ENCODE data around the gene FUT8.

Gene FUT8

DNA sequence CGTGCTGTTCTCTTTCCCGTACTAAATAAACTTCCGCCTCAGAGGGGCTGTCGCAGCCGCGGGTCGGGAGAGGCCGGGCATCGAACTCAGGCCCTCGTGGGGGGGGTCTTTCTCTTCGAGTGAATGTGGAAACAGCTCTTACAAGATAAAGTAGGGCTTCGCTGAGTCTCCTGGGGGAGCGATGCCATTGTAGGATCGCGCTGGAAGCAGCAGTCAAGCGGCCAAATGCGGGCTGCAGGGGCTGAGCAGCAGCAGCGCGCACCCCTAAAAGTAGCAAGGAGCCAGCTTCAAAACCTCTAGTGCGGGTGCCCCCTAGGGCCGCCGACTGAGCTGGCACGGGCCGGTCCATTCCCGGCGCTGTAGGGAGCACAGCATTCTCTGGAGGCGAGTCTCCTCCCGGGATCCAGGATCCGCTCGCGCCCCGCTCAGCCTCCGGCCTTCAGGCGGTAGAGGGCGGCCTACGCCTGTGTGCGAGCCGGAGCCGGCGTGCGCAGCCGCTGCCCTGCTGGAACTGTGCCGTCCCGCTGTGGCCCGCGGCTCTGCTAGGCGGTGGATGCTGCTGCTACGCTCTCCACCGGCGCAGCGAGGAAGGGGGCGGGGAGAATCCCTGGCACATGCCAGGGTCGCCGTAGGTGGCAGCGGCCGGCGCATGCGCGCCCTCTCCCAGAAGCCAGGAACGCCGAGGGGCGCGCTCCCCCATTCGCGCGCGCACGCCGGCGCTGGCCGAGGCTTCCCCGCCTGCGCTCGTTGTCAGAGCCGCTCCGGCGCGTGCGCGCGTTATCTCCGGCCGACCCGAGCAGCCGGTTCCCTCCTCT is at the start of gene FUT8:
FUT8 (plus strand) TSS at position 699 of the 815 bp plus-strand sequence. CDS start 148,834 bp downstream, outside the sequence.
- DNase-seq, result peak; percentile 97

DNA sequence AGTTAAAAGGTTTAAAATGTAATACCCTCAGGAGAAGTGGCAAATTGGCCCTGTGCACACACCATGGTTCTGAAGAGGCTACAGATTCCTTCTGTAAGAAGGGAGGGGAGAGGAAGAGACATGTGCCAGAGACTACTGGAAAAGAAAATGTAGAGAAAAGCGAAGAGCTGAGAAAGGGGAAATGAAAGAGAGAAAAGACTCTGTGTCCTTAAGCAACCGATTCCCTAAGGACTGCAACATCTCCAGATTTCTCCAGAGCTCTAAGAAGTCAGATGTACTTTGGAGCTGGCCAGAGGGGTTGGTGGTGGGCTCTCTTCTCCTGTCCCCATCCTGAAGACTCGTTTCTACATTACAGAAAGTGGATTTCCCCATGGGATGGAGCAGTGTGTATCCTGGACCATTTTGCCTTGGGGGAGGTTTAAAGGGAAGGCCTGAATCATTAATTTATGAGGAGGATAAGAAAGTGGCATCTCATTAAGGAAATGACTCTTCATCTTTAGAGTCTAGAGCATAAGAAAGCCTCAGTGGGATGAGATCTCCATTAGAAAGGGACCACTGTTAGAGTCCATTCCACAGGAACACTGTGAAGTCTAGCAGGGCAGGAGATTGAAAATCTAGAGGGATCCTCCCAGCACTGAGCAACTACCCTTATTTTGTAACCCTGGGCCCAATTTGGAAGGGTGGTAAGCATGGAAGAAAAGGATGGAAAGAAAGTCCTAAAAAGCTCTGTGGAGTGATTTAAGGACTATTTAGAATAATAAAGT is 45.5 kb upstream of the FUT8 start:
- no peak for DNase-seq

DNA sequence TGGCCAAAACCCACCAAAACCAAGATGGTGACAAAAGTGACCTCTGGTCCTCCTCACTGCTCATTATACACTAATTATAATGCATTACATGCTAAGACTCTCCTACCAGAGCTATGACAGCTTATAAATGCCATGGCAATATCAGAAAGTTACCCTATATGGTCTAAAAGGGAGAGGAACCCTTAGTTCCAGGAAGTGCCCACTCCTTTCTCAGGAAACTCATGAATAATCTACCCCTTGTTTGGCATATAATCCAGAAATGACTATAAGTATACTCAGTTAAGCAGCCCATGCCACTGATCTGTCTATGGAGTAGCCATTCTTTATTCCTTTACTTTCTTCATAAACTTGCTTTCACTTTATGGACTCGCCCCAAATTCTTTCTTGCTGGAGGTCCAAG is 43.0 kb upstream of the FUT8 start:
- no peak for DNase-seq

DNA sequence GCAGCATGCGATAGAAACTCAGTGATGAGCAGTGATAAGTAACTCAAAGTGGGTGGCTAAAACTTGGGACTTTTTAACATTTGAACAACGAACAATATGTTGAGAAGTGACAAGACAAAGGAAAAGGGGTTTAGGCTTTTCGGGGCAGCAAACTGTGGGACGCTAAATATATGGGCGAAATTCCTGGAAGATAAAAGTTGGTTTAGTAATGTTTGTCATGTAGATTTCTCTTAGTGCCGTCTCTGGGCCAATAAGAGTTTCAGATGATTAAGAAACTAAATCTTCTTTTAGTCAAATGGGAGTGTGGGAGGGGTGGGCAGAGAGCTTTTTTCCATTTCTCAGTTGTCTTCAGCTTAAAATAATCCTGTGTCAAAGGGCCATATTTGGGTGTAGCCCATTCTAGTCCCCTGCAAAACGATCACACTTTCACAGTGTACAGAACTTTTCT is 41.7 kb upstream of the FUT8 start:
- no peak for DNase-seq

DNA sequence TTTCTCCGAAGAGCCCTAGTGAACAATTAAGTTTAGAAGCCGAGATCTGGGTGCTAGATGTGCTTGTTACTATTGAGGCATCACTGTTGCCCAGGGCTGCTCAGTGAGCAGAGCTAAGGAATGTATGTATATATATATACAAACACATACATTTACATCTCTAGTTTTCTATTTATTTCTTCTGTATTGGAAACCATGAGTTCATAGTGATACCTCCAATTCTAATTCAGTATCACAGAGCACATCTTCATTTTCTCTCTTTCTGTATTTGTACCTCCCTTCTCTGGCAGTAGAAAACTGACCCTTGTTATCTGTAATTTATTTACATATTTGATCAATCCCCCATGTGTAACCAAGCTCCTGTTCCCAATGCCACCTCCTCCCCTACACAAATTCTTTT is 40.7 kb upstream of the FUT8 start:
- DNase-seq, result no peak

DNA sequence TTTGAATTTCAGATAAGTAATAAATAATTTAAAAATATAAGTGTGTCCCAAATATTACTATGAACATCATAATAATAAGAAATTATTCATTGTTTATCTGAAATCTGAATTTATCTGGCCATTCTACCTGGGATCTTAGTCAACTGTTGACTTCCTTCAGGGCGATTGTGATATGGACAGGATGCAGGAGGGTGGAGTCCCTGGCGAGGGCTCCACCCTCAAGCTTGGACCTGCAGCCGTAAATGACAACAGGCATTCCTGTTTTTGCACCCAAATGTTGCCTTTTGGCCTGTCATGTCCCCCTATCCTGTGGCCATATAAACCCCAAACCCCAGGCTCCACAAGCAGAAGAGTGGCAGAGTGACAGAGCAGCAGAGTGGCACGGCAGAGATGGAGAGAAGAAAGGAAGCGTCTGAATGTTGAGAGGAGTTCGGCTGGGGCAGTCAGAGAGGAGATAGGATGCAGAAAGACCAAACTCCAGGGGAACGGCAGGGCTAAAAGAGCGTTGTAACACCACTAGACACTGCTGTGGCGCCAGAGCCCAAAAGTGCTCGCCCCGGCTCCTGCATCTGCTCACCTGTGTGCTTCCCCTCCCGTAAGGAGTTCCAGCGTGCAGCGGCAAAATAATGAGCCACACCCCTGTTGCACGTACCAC is 39.4 kb upstream of the FUT8 start:
- no peak for DNase-seq

DNA sequence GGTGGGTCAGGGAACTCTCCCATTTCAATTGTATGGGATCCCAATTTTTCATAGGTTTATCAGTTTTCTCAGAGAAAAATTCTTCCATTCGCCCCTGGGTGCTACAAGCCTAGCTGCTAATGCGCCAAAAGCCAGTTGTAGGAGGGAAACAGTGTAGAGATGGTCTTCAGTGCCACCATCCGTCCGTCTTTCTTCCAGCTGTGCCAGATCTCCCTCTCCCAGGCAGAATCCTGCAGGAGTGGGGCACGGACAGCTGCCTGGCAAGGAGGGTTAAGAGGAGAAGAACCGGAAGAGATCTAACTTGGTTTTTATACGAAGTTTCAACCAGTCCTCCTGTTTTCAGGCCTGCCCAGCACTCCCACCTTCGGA is 38.9 kb upstream of the FUT8 start:
- DNase-seq, result no peak

DNA sequence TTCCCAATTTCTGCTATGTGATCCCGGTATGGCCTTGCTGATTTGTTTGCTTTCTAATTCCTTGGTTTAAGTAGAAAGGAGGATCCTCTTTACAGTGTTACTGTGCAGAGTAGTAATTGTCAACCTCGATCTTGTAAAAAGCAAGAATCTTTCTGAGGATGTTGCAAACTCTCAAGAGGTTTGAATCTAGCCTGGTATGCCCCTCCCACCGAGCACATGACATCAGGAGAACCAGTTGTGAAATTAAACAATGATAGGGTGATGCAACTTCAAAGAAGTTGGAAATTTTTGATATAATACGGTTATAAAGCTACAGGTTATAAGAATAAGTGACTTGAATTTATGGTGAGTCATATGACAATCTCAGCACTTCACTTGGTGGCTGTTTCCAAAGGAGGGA is 35.0 kb upstream of the FUT8 start:
- no peak for DNase-seq

DNA sequence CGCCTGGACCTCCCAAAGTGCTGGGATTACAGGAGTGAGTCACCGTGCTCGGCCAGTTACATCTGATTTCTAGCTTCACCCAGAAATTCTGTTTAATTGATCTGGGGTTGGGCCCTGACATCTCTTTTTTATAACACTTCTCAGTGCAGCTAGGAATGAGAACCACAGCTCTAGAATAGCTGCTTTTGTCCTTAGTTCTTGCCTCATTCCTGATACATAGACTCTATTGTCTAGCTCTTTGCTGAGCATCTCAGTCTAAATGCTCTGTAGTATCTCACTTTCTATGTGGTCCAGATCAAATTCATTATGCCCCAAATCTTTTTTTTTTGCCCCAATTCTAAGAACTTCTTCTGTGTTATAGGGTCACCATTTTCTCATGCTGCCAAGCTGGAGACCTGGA is 29.9 kb upstream of the FUT8 start:
- no peak for DNase-seq

DNA sequence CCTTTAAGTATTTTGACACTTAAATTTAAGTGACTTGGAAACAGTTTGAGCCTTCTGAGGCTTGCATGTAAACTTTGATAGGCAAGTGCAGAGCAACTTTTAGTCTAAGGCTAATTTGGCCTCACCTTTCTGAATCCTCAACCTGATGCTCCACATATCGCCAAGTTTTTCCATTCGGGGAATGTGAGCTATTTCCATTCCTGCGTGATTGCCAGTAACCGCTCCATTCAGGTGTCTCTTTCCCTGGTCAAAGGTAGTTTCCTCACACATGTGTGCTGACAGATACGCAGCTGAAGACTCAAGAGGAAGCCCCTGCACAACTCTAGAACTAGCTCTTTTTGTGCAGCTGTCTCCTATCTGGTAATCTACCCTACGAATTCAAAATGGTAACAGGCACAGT is 25.4 kb upstream of the FUT8 start:
- DNase-seq, result no peak

DNA sequence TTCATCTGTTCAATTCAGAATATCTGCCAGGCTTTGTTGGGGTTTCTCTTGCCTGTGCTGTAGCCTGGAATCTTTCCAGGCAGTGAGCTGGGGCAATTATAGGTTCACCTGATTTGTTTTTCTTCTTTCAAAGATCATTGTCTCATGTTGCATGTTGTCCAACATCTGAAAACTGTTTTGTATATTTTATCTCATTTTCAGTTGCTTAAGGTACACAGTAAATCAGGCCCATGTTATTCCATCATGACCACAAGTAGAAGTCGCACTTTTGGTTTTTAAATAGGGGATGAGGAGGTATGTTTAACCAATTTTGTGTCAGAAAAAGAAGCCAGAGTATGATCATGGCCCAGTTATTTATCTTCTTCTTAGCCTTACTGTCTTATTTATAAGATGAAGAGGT is 24.9 kb upstream of the FUT8 start:
- DNase-seq, result no peak

DNA sequence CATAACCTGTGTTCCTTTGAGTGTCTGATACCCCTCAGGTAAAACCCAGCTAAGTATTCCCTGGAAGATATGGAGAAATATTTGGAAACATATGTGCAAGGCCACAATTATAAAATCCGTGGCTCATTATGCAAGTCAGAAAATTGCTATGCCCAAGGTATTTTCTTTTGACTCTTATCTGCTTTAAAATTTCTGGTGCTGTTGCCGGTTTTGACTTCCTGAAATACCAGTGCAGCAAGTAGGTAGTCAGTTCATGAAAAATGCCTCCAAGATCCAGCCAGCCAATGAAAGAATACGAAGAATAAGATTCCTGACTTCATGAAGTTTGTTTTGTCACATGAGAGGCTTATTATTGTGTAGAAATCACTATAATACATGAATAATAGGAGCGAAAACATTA is 20.2 kb upstream of the FUT8 start:
- no peak for DNase-seq

DNA sequence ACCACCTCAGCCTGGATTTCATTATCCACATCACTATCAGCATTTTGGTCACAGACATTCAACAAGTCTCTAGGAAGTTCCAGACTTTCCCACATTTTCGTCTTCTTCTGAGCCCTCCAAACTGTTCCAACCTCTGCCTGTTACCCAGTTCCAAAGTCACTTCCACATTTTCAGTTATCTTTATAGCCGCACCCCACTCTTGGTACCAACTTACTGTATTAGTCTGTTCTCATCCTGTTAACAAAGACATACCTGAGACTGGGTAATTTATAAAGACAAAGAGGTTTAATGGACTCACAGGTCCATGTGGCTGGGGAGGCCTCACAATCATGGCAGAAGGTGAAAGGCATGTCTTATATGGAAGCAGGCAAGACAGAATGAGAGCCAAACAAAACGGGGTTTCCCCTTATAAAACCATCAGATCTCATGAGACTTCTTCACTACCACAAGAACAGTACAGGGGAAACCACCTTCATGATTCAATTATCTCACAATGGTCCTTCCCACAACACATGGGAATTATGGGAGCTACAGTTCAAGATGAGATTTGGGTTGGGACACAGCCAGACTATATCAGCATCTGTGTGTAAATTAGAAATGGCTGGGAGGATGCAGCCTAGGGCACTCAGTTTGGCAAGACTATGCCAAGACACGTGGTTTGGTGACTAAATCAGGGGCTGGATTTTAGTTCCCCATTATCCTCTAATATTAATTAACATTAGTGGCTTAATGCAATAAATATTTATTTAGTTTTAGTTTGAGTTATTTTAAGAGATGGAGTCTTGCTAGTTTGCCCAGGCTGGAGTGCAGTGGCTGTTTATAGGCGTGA is 16.2 kb upstream of the FUT8 start:
- no peak for DNase-seq

DNA sequence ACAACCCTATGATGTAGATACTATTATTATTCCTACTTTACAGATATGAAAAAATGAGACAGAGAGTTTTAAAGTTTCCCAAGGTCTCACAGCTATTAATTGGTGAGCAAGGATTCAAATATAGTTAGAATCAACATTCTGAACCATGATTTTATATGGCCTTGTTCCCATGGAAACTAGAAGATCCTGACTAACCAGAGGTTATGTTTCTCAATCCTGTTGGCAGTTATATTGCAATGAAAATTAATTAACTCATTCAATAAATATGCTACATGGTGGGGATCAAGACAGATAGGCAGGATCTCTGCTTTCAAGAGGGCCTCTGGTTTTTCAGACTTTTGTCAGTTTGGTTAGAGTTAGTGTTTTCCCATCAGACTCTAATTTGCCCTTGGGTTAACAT is 9.3 kb upstream of the FUT8 start:
- no peak for DNase-seq

DNA sequence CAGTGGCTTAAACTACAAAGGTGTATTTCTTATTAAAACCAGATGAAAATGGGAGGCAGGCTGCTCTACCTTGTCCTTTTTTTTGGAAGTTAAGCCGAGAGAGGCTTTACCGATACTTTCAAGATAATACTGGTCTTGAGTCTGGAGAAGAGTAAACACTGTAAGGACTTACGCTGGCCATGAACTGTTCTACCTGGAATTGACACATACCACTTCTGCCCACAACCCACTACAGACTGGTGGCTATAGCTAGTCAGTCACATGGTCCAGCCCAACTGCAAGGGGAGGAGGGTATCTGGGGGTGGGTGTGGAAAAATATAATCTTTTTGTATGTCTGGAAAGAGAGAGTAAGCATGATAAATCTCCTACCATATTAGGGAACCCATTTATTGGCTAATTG is 4.4 kb upstream of the FUT8 start:
- no peak for DNase-seq

DNA sequence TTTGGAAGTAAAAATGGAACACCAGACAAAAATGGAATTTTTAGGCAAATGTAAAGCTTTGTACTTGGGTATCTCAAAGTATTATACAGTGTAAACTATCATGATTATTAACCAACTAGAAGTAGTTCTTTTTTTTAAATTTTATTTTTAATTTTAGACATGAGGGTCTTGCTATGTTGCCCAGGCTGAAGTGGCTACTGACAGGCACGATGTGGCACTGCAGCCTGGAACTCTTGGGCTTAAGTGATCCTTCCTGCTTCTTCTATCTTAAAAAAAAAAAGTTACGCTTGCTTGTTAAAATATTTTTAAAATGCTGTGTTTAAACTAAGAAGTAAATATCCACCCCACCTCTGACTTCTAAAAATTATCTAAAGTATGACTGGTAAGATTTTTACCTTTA is 1.9 kb upstream of the FUT8 start:
- no peak for DNase-seq

DNA sequence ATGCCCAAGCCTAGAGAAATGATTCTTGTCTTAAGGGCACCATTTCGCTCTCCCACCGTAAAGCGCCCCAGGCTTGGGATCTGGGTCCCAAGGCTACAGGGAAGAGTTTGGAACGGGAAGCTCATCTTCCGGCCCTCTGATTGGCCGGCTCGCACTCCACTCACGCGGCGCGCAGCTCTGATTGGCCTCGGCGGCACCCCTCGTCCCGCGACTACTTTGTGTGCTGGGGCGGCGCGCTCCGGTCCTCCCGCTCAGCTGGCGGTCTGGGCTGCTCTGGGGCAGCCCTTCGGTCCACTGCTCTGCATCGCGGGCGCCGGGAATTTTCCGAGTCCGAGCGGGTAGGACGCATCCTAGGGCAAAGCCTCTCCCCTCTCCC is 886 bp upstream of the FUT8 start:
- DNase-seq, result peak; percentile 82

DNA sequence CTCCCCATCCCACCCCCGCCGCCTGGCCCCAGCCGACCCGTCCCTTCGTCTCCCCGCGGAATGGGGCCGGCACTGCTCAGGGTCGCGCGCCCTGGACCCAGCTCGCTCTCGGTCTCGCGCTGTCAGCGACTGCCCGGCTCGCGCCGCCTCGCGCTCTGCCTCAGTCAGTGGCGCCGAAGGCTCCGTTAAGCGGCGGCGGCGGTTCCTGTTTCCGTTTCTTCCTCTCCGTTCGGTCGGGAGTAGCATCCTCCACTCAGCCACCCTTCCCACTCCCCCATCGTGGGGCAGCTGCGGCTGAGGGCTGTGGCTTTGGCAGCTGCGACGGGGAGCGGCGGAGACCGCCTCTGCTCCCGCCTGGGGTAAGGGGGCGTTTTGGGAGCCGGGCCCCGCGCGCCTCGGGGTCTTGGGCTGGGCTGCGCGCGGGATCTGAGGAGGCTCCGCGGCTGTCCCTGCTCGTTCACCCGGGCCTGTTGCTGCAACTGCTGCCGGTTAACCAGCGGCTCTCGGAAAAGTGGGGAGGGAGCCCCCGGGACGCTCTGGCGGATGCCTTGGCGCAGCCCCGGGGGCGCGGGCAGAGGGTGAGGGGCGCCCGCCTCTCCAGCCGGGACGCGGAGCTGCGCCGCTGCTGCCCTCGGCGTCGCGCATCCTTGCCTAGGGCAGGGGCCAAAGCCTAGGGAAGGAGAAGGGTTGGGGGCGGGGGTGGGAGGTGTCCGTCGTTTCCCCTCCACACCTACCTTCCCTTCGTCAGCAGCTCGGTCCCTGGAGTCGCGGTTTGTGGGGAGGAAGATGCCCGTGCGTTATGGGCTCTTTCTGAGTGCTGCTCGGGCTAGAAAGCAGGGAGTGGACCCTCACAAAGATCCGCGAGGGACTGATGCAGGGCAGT is 567 bp downstream of the FUT8 start:
- DNase-seq, result no peak

DNA sequence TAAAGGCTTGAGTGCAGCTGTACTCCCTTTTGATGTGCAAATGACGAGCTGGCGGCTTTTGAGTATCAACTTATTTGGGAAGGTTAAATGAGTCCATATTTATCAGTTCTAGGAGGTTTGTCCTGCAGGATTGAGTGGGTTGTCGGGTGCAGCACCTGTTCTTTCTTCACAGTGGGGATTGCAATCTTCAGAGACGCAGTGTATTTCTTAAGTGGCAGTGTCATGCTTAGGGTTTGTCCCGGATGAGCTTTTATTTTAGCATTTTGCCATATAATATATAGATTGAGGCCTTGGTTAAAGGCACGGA is 1.2 kb downstream of the FUT8 start:
- no peak for DNase-seq

DNA sequence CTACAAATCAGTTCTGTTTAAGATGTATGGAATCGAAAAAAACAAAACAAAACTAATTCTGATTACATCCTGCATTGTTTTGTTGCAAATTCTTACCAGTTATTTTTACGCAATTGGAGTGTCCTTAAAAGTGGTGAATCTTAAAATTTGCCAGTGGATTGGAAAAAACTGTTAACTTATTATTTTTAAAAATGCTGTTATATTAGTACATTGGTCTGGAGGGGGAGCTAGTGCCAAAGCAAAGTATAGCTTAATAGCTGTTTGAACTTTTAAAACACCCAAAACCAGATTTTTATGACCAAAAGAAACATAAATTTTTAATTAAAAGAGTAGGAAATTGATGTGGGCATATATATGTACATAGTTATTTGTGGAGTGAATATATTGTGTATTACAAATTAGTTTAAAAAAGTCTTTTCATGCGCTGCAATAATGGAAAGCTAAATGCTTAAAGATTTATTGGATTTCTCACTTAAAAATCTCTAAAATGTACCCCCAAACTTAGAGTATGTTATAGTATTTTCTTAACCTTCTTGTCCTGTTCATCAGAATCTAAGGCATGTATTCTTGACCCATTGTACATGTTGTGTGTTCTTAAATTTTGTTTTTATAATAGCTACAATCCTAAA is 2.5 kb downstream of the FUT8 start:
- DNase-seq, result no peak

DNA sequence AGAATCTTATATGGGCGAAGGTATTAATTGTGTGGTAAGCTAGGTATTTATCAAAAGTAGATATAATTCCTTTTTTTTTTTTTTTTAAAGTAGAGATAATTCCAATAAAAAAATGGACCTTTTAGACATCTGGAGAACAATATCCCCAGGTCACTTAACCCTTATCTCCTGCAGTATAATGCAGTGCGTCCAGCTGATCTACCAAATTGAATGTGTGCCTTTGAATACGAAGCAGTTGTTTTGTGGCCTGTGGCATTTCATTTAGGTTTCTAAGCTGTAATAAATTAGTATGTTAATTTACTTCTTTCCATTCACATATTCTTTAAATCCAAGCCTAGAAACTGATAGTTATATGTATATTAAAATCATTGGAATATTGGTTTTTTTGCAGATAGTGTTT is 3.1 kb downstream of the FUT8 start:
- DNase-seq, result no peak

All from activated naive CD4-positive, alpha-beta T cell treated with anti-CD3 and anti-CD28 coated beads, Interleukin-2, amount 50 U/mL, for 16 hours (primary cell).